Neutrophil (primary cell): Measurements from ENCODE around the gene MSI2.
"Not testable (repeated sequence)": the region's sequence is repeated elsewhere in the genome, so short reads cannot be mapped to it uniquely, and the experiment has no call there.

Source experiments
- H3K27ac ChIP-seq: fragments of 200-600 bp; sonication (generic); 2 replicates; pipeline ENCODE4 v1.5.1; 2016; ENCODE audit warnings: mild to moderate bottlenecking, moderate library complexity
- H3K27me3 ChIP-seq: fragments of 200-600 bp; sonication (generic); 2 replicates; pipeline ENCODE4 v1.6.0; 2016; ENCODE audit warnings: mild to moderate bottlenecking
- H3K36me3 ChIP-seq: fragments of 200-600 bp; sonication (generic); 2 replicates; pipeline ENCODE4 v1.5.1; 2017
- H3K4me1 ChIP-seq, 2 experiments: fragments of 200-600 bp in 1 of 2; sonication (generic) in 1 of 2; 1 replicate in 1 of 2; 2 replicates in 1 of 2; pipeline versions ENCODE4 v1.5.1 to v1.6.1; 2013 to 2016; ENCODE audit warnings: low read depth in 1 of 2, low read length in 1 of 2, mild to moderate bottlenecking in 1 of 2, moderate library complexity in 1 of 2; ENCODE audit not compliant: control insufficient read depth in 1 of 2, insufficient read depth in 1 of 2
- H3K4me3 ChIP-seq, 2 experiments: fragments of 200-600 bp in 1 of 2; sonication (generic) in 1 of 2; 1 replicate in 1 of 2; 2 replicates in 1 of 2; pipeline ENCODE4 v1.5.1; 2013 to 2016; ENCODE audit warnings: low read depth in 1 of 2, low read length in 1 of 2, mild to moderate bottlenecking in 1 of 2, moderate library complexity in 1 of 2
- H3K9me3 ChIP-seq: fragments of 200-600 bp; sonication (generic); 2 replicates; pipeline ENCODE4 v1.5.1; 2016
- CTCF ChIP-seq: fragments of 200-600 bp; sonication (generic); IDR thresholded peaks from 2 replicates; pipeline ENCODE4 v1.5.1; 2016; ENCODE audit warnings: antibody characterized with exemption

The MSI2 gene

GRCh38 chr17:57619061-57619937 lies 363.0 kb downstream of the MSI2 start:
- no peaks in the 10 kb centered on the region for H3K9me3 ChIP-seq
- H3K27me3 ChIP-seq, result no peaks in the 10 kb centered on the region
- TF ChIP-seq CTCF, result no peak
- no peak overlapping the region for H3K27ac ChIP-seq
- no peaks in the 10 kb centered on the region for H3K36me3 ChIP-seq
- H3K4me3 ChIP-seq, result no peak overlapping the region
- no peaks in the 10 kb centered on the region for H3K4me1 ChIP-seq

- Histone ChIP-seq H3K4me3 (no peak overlapping the region), H3K9me3 (no peaks in the 10 kb centered on the region), H3K27me3 (no peaks in the 10 kb centered on the region), H3K27ac (no peak overlapping the region), H3K4me1 (no peaks in the 10 kb centered on the region), H3K36me3 (no peaks in the 10 kb centered on the region)
- TF ChIP-seq CTCF, result no peak
These were observed 364.3 kb downstream of the MSI2 start for GRCh38 chr17:57620576-57620975.

- H3K9me3 ChIP-seq, H3K27me3 ChIP-seq, H3K36me3 ChIP-seq, H3K4me1 ChIP-seq, H3K4me3 ChIP-seq, H3K27ac ChIP-seq: not testable (repeated sequence)
These were observed 365.5 kb downstream of the MSI2 start for GRCh38 chr17:57621791-57622190.

GRCh38 chr17:57622306-57622682 lies 366.0 kb downstream of the MSI2 start:
- Histone ChIP-seq H3K27ac (no peak overlapping the region), H3K4me1 (no peaks in the 10 kb centered on the region), H3K4me3 (no peak overlapping the region), H3K9me3 (no peaks in the 10 kb centered on the region), H3K27me3 (no peaks in the 10 kb centered on the region), H3K36me3 (no peaks in the 10 kb centered on the region)
- TF ChIP-seq CTCF, result no peak

- Histone ChIP-seq H3K36me3 (no peaks in the 10 kb centered on the region), H3K27me3 (no peaks in the 10 kb centered on the region), H3K4me3 (no peak overlapping the region), H3K9me3 (no peaks in the 10 kb centered on the region), H3K27ac (no peak overlapping the region), H3K4me1 (no peaks in the 10 kb centered on the region)
- no peak for TF ChIP-seq CTCF
These were observed 366.5 kb downstream of the MSI2 start for GRCh38 chr17:57622683-57623433.

- Histone ChIP-seq H3K36me3 (no peaks in the 10 kb centered on the region), H3K9me3 (no peaks in the 10 kb centered on the region), H3K27me3 (no peaks in the 10 kb centered on the region), H3K4me1 (no peaks in the 10 kb centered on the region), H3K4me3 (no peak overlapping the region), H3K27ac (no peak overlapping the region)
- no peak for TF ChIP-seq CTCF
These were observed 367.3 kb downstream of the MSI2 start for GRCh38 chr17:57623620-57624019.
